CD4-positive, alpha-beta memory T cell (primary cell): ENCODE results near the gene FAM124B. TPM values are rescaled to one million over a fixed set of nuclear protein-coding genes. Genes with fewer than 3 reads are reported as not detected.

ENCODE experiments used
- CTCF ChIA-PET: fragments of 350-600 bp; sonication (Branson Sonifier 250); formaldehyde crosslinking; loops from one replicate; lab custom pipeline; 2021; ENCODE audit warnings: inconsistent platforms; ENCODE audit not compliant: partially characterized antibody; lab: Charles Lee
- POLR2A ChIA-PET: fragments of 350-600 bp; sonication (Branson Sonifier 250); formaldehyde crosslinking; loops from one replicate; lab custom pipeline; 2021; ENCODE audit not compliant: partially characterized antibody; lab: Charles Lee
- DNase-seq, 5 donors: peaks; one replicate each; pipeline versions ENCODE4 v3.0.0 to v3.0.0-alpha.2; 2020 to 2022; ENCODE audit warnings: mixed read lengths in 1 of 5
- H3K27ac ChIP-seq: one replicate; pipeline ENCODE4 v1.7.0; 2013; ENCODE audit warnings: low read depth, low read length
- H3K27me3 ChIP-seq: 2 replicates; pipeline ENCODE4 v1.7.0; 2013; ENCODE audit warnings: mild to moderate bottlenecking, low read length, moderate library complexity; ENCODE audit not compliant: insufficient read depth
- H3K36me3 ChIP-seq: 2 replicates; pipeline ENCODE4 v1.7.0; 2013; ENCODE audit warnings: mild to moderate bottlenecking, low read length, moderate library complexity; ENCODE audit not compliant: insufficient read depth
- H3K4me1 ChIP-seq: 2 replicates; pipeline ENCODE4 v1.7.0; 2013; ENCODE audit warnings: mild to moderate bottlenecking, low read length, moderate library complexity; ENCODE audit not compliant: insufficient read depth
- H3K4me3 ChIP-seq, 2 donors: one replicate each; pipeline ENCODE4 v1.7.0; 2013; ENCODE audit warnings: low read length in 2 of 2, mild to moderate bottlenecking in 1 of 2
- H3K9me3 ChIP-seq, 2 donors: one replicate each; pipeline ENCODE4 v1.7.0; 2013; ENCODE audit warnings: low read length in 2 of 2, control low read depth in 1 of 2; ENCODE audit not compliant: control insufficient read depth in 1 of 2
- H3K27ac Mint-ChIP-seq, 7 donors: one replicate each; pipeline ENCODE4 v1.8.0; 2020 to 2021; ENCODE audit warnings: mixed read lengths in 7 of 7, mild to moderate bottlenecking in 6 of 7, inconsistent platforms in 3 of 7, moderate library complexity in 3 of 7
- H3K27me3 Mint-ChIP-seq, 2 donors: one replicate each; pipeline ENCODE4 v1.8.0; 2020 to 2021; ENCODE audit warnings: mixed read lengths in 2 of 2
- H3K36me3 Mint-ChIP-seq, 2 donors: one replicate each; pipeline ENCODE4 v1.8.0; 2020 to 2021; ENCODE audit warnings: mixed read lengths in 2 of 2, inconsistent platforms in 1 of 2, mild to moderate bottlenecking in 1 of 2
- H3K4me1 Mint-ChIP-seq, 4 donors: one replicate each; pipeline ENCODE4 v1.8.0; 2020 to 2021; ENCODE audit warnings: mixed read lengths in 4 of 4, mild to moderate bottlenecking in 1 of 4
- H3K4me3 Mint-ChIP-seq, 8 donors: one replicate each; pipeline ENCODE4 v1.8.0; 2020 to 2021; ENCODE audit warnings: mixed read lengths in 8 of 8, mild to moderate bottlenecking in 7 of 8, moderate library complexity in 6 of 8, inconsistent platforms in 3 of 8
- H3K9me3 Mint-ChIP-seq, 8 donors: one replicate each; pipeline ENCODE4 v1.8.0; 2020 to 2021; ENCODE audit warnings: mixed read lengths in 8 of 8, mild to moderate bottlenecking in 5 of 8, inconsistent platforms in 3 of 8, moderate library complexity in 1 of 8
- intact Hi-C: fragments of 100-400 bp; cut with micrococcal nuclease; formaldehyde crosslinking; loops from one replicate; pipeline ENCODE4 v1.15.1; 2023
- polyA plus RNA-seq, 2 donors: library from polyadenylated mRNA; unstranded; fragments of 300-500 nt; fragmentation: Illumina TruSeq; gene quantifications; one replicate each; pipeline ENCODE4 v1.2.3, GENCODE V29; 2021
- total RNA-seq, 2 experiments: library from RNA; stranded (reverse); gene quantifications; one replicate each; pipeline ENCODE4 v1.2.3, GENCODE V29; 2021

Gene FAM124B
- total and polyA plus RNA-seq, 4 experiments from 2014 or later: 0.15 to 1.2 (median 0.54) TPM

DNA sequence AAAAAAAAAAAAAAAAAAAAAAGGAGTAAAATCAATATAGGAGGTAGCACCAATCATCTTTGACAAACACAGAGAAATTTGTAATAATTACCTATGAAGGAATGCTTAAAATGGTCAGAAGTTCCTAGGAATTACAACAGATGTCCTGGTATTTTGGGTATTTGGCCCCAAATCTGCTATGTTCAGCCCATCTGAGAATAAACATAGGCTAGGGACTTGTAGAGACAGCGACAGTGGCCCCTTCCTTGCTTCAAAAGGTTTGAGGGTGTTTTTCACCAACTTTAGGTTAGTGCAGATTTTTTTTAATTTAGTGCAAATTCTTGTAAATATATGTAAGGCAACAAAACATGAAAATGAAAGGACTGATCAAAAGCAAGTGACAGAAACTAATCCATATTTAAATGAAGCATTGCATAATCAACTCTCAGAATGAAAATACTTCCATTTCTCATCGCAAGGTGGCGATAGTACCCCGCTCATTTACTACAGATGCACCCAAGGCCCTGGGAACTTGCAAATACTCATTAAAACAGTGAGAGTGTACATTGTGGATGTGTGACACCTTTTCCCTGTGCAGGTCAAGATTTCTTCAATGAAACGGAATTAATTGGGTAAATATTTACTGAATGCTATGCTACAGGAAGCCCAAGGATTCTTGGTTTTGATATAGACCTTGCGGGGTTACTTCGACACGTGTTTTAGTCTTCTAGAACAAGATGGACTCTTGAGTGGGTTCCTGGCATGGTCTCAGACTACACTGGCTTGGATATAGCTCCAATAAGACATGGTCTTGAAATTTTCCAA is 44.6 kb downstream of the FAM124B start:
- Mint-ChIP-seq H3K4me3 (no peak overlapping the region), H3K27me3 (peaks cover 4 to 9% of the 10 kb centered on the region in 2 donors), H3K27ac (no peak overlapping the region), H3K36me3 (no peaks in the 10 kb centered on the region), H3K4me1 (no peaks in the 10 kb centered on the region), H3K9me3 (no peaks in the 10 kb centered on the region)
- H3K4me3 ChIP-seq: no peak overlapping the region
- H3K27me3 ChIP-seq: no peaks in the 10 kb centered on the region
- H3K9me3 ChIP-seq: no peaks in the 10 kb centered on the region
- POLR2A ChIA-PET: no interaction called here
- no peak overlapping the region for H3K27ac ChIP-seq
- DNase-seq: peak; percentile 55 to 66 (median 63)
- H3K4me1 ChIP-seq: no peaks in the 10 kb centered on the region
- H3K36me3 ChIP-seq: no peaks in the 10 kb centered on the region
- intact Hi-C loops: loop anchor here (1.0 to 5.0 kb wide), 4 partner anchors 289 to 421 kb away; no protein-coding TSS in a partner anchor
- CTCF ChIA-PET: interaction anchor here (1.1 to 15.7 kb wide), 8 partner anchors 11 to 1304 kb away, joined by 4 to 218 read pairs (median 10); no protein-coding TSS in a partner anchor

DNA sequence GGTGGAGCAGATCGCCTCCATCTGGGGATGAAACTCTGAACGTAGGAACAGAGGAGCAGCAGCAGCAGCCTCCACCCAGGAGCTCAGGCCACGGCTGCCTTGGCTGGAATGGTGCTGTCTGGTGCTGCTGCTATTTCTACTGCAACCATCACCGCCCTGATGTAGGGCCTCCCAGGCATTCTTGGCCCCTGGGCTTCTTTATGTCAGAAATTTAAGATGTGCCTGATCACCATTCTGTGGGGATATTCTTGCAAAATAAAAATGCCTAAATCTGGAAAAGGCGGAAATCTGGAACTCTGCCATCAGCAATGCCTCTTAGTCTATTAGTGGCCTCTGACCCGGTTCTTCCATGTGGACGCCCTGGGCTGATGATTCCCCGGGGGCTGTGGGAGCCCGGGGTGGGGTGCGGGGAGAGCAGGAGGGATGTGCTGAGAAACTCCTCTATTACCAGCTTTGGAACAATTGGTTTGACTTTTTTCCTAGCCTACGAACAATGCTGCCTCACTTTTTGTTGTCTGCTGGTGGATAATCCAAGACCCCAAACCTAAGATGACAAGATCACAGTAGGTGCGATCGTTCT is 47.2 kb downstream of the FAM124B start:
- Mint-ChIP-seq H3K36me3 (no peaks in the 10 kb centered on the region), H3K27ac (no peak overlapping the region), H3K27me3 (peaks cover 4 to 7% of the 10 kb centered on the region in 2 donors), H3K9me3 (no peaks in the 10 kb centered on the region), H3K4me3 (no peak overlapping the region), H3K4me1 (no peaks in the 10 kb centered on the region)
- Histone ChIP-seq H3K27ac (no peak overlapping the region), H3K27me3 (no peaks in the 10 kb centered on the region), H3K36me3 (no peaks in the 10 kb centered on the region), H3K4me1 (no peaks in the 10 kb centered on the region), H3K9me3 (no peaks in the 10 kb centered on the region), H3K4me3 (no peak overlapping the region)
- ChIA-PET CTCF (interaction anchor here (0.9 to 5.5 kb wide), 11 partner anchors 11 to 427 kb away, joined by 3 to 93 read pairs (median 4); no protein-coding TSS in a partner anchor), POLR2A (no interaction called here)
- intact Hi-C loops: loop anchor here (5.0 kb wide), 1 partner anchor 382 kb away; no protein-coding TSS in a partner anchor
- no peak for DNase-seq

DNA sequence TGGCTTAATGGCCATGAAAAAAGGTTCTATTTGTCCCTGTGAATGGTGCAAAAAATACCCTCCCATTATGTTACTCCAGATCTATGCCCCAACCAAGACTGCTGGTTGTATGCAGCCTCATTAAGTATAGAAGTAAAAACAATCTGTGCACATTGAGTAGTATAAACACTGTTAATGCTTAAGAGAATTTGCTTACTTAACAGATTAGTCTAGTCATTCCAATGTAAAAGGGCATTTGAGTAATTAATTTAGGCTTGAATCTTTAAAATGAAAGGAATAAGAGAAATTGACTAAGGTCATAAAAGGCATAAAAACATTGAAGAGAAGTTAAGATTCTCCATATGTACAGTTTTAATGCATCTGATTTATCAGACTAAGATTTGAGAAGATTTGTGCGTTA is 51.2 kb downstream of the FAM124B start:
- H3K27me3 Mint-ChIP-seq: peaks cover 7 to 11% of the 10 kb centered on the region in 2 donors
- no peaks in the 10 kb centered on the region for H3K36me3 Mint-ChIP-seq
- ChIA-PET CTCF (no interaction called here), POLR2A (no interaction called here)
- H3K4me3 Mint-ChIP-seq: no peak overlapping the region
- H3K27me3 ChIP-seq: no peaks in the 10 kb centered on the region
- intact Hi-C loops: no loop called here
- no peak for DNase-seq
- no peak overlapping the region for H3K27ac ChIP-seq
- no peaks in the 10 kb centered on the region for H3K9me3 ChIP-seq
- no peaks in the 10 kb centered on the region for H3K4me1 ChIP-seq
- no peak overlapping the region for H3K4me3 ChIP-seq
- H3K9me3 Mint-ChIP-seq: peaks cover 0 to 6% (median 0%) of the 10 kb centered on the region in 8 donors
- no peak overlapping the region for H3K27ac Mint-ChIP-seq
- H3K4me1 Mint-ChIP-seq: no peaks in the 10 kb centered on the region
- no peaks in the 10 kb centered on the region for H3K36me3 ChIP-seq

DNA sequence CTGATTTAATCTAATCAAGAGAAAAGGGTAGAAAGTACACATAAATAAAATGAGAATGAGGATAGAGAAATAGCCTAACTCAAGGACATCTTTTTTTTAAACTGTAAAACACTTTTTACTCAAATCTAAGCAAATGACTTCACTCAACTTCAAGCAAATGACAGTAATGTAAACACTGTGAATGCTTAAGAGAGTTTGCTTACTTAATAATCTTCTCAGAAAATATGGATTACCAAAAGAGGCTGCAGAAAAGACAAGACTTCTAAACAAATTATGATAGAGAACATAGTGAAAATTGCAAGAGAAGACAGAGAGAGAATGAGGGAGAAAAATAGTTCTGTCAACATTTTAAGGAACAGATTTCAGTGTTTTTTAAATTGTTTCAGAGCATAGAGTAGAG is 52.5 kb downstream of the FAM124B start:
- Mint-ChIP-seq H3K36me3 (no peaks in the 10 kb centered on the region), H3K27me3 (peaks cover 3 to 11% of the 10 kb centered on the region in 2 donors)
- POLR2A ChIA-PET: no interaction called here

DNA sequence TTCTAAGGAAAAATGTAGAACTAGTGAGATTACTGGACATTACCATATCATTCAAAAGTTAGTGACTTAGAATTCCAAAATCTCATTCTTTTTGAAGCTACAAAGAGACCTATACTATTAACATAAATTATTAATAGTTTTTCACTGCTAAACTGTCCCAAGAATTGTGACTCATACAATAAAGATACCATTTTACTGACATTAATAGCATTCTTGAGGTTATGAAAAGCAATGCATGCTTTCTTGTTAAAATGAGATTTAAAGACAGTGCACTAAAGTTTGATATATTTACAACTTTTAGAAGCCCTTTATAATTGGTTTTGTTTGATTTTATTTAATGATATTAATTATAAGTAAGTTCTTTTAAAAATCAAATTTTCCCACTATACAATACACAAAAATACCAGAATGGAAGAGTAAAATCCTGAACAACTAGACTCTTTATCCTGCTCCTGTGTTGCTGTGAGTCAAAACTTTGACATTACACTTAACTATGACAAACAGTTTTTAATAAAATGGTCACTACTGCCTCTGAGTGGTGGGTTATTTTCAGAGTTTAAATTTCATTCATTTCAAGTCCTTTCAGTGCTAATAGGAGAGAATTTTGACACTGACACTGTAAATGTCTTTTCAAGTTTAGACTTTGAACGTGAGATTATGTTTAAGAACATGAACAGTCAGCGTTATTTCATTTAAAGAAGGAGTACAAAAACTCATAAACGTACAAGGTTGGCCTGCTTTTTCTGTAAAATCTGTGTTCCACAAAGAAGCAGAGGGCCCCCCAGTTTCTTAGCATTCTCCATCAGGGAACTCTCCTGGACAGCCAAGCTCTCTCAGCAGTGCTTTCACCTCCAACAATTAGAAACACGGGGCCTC is 54.5 kb downstream of the FAM124B start:
- Histone ChIP-seq H3K27me3 (no peaks in the 10 kb centered on the region), H3K36me3 (no peaks in the 10 kb centered on the region), H3K9me3 (no peaks in the 10 kb centered on the region), H3K27ac (no peak overlapping the region), H3K4me3 (no peak overlapping the region), H3K4me1 (no peaks in the 10 kb centered on the region)
- CTCF ChIA-PET: no interaction called here
- no peak overlapping the region for H3K27ac Mint-ChIP-seq
- H3K4me3 Mint-ChIP-seq: no peak overlapping the region
- DNase-seq: no peak
- H3K9me3 Mint-ChIP-seq: peaks cover 0 to 7% (median 0%) of the 10 kb centered on the region in 8 donors
- no peaks in the 10 kb centered on the region for H3K36me3 Mint-ChIP-seq
- intact Hi-C loops: no loop called here
- POLR2A ChIA-PET: no interaction called here
- H3K4me1 Mint-ChIP-seq: no peaks in the 10 kb centered on the region
- peaks cover 2 to 10% of the 10 kb centered on the region in 2 donors for H3K27me3 Mint-ChIP-seq

More for the DNA sequence above, 52.5 kb downstream of the FAM124B start:
- H3K9me3 ChIP-seq: no peaks in the 10 kb centered on the region
- Mint-ChIP-seq H3K4me1 (no peaks in the 10 kb centered on the region), H3K27ac (no peak overlapping the region), H3K9me3 (peaks cover 0 to 7% (median 0%) of the 10 kb centered on the region in 8 donors), H3K4me3 (no peak overlapping the region)
- no peaks in the 10 kb centered on the region for H3K36me3 ChIP-seq
- H3K4me1 ChIP-seq: no peaks in the 10 kb centered on the region
- no peak overlapping the region for H3K4me3 ChIP-seq
- no peaks in the 10 kb centered on the region for H3K27me3 ChIP-seq
- CTCF ChIA-PET: no interaction called here
- H3K27ac ChIP-seq: no peak overlapping the region
- intact Hi-C loops: no loop called here
- no peak for DNase-seq

DNA sequence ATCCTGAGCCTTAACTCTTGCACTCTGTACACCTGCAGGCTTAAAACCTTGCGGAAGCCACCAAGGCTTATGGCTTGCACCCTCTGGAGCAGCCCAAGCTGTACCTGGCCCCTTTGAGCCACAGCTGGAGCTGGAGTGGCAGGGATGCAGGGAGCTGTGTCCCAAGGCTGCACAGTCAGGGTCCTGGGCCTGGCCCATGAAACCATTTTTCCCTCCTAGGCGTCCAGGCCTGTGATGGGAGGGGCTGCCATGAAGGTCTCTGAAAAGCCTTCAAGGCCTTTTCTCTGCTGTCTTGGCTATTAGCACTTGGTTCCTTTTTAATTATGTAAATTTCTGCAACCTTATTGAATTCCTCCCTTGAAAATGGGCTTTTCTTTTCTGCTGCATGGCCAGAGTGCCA is 56.4 kb downstream of the FAM124B start:
- peaks cover 0 to 14% of the 10 kb centered on the region in 2 donors for H3K27me3 Mint-ChIP-seq
- Histone ChIP-seq H3K36me3 (no peaks in the 10 kb centered on the region), H3K4me3 (no peak overlapping the region), H3K9me3 (no peaks in the 10 kb centered on the region), H3K27ac (no peak overlapping the region), H3K4me1 (no peaks in the 10 kb centered on the region), H3K27me3 (no peaks in the 10 kb centered on the region)
- no peak overlapping the region for H3K4me3 Mint-ChIP-seq
- H3K9me3 Mint-ChIP-seq: peaks cover 0 to 7% (median 0%) of the 10 kb centered on the region in 8 donors
- CTCF ChIA-PET: no interaction called here
- H3K4me1 Mint-ChIP-seq: no peaks in the 10 kb centered on the region
- H3K27ac Mint-ChIP-seq: no peak overlapping the region
- no peaks in the 10 kb centered on the region for H3K36me3 Mint-ChIP-seq
- POLR2A ChIA-PET: no interaction called here
- no peak for DNase-seq
- intact Hi-C loops: no loop called here
